DOHH2 (cell line): ENCODE data around the gene SHISA6.

Experiments
- H3F3A ChIP-seq: fragments of 200-600 bp; sonication (generic), shearing (Covaris generic); 2 replicates; pipeline ENCODE4 v1.6.0; 2016; ENCODE audit warnings: antibody characterized with exemption, mild to moderate bottlenecking; ENCODE audit not compliant: control insufficient read depth, insufficient read depth
- H3K27ac ChIP-seq: fragments of 200-600 bp; sonication (generic); 2 replicates; pipeline ENCODE4 v1.5.1; 2014; ENCODE audit warnings: low read depth, mild to moderate bottlenecking, low read length, moderate library complexity
- H3K27me3 ChIP-seq: fragments of 200-600 bp; sonication (generic); 2 replicates; pipeline ENCODE4 v1.6.1; 2014; ENCODE audit warnings: mild to moderate bottlenecking, low read length, mixed read lengths; ENCODE audit not compliant: control insufficient read depth
- H3K36me3 ChIP-seq: fragments of 200-600 bp; sonication (generic); 2 replicates; pipeline ENCODE4 v1.6.1; 2014; ENCODE audit warnings: mild to moderate bottlenecking, low read length, moderate library complexity, mixed read lengths; ENCODE audit not compliant: control insufficient read depth
- H3K4me1 ChIP-seq: fragments of 200-600 bp; sonication (generic); 2 replicates; pipeline ENCODE4 v1.6.1; 2014; ENCODE audit warnings: mild to moderate bottlenecking, low read length, mixed read lengths; ENCODE audit not compliant: control insufficient read depth
- H3K4me2 ChIP-seq: fragments of 200-600 bp; sonication (generic); 2 replicates; pipeline ENCODE4 v1.6.0; 2014; ENCODE audit warnings: mild to moderate bottlenecking, low read length, moderate library complexity
- H3K4me3 ChIP-seq: fragments of 200-600 bp; sonication (generic); 2 replicates; pipeline ENCODE4 v1.5.1; 2014; ENCODE audit warnings: mild to moderate bottlenecking, low read length, mixed read lengths
- H3K79me2 ChIP-seq: fragments of 200-600 bp; sonication (generic); 2 replicates; pipeline ENCODE4 v1.6.1; 2014; ENCODE audit warnings: mild to moderate bottlenecking, low read length, mixed read lengths; ENCODE audit not compliant: control insufficient read depth
- H3K9me2 ChIP-seq: fragments of 200-600 bp; sonication (generic); replicated peaks from 2 replicates; pipeline ENCODE4 v1.6.1; 2014; ENCODE audit warnings: mild to moderate bottlenecking, low read length, mixed read lengths; ENCODE audit not compliant: control insufficient read depth
- H3K9me3 ChIP-seq: fragments of 200-600 bp; sonication (generic); 2 replicates; pipeline ENCODE4 v1.6.1; 2014; ENCODE audit warnings: antibody characterized with exemption, low read length, mixed read lengths; ENCODE audit not compliant: control insufficient read depth, insufficient read depth
- H4K20me1 ChIP-seq: fragments of 200-600 bp; sonication (generic); 2 replicates; pipeline ENCODE4 v1.6.0; 2014; ENCODE audit warnings: low read depth, mild to moderate bottlenecking, antibody characterized with exemption, low read length, moderate library complexity; ENCODE audit not compliant: control insufficient read depth, insufficient read depth
- EZH2phosphoT487 ChIP-seq: fragments of 200-600 bp; sonication (generic); IDR thresholded peaks from 2 replicates; pipeline ENCODE4 v1.6.1; 2017; ENCODE audit warnings: borderline replicate concordance, mild to moderate bottlenecking, antibody characterized with exemption, low read length, moderate library complexity, mixed read lengths
- TF ChIP-seq, protein P1 (sequence below): fragments of 200-600 bp; sonication (generic); IDR thresholded peaks from one replicate; pipeline ENCODE4 v1.5.1; 2014; ENCODE audit warnings: antibody characterized with exemption, mild to moderate bottlenecking, low read depth, low read length; ENCODE audit not compliant: poor library complexity, severe bottlenecking

The SHISA6 gene

GRCh38 chr17:11467639-11468038, 226.6 kb downstream of the SHISA6 start:
- Histone ChIP-seq H3K4me2 (no peak overlapping the region), H3F3A (no peaks in the 10 kb centered on the region), H3K36me3 (no peaks in the 10 kb centered on the region), H3K4me3 (no peak overlapping the region), H3K79me2 (no peaks in the 10 kb centered on the region), H3K9me2 (no peaks in the 10 kb centered on the region), H3K27me3 (no peaks in the 10 kb centered on the region), H3K4me1 (no peaks in the 10 kb centered on the region), H3K27ac (no peak overlapping the region), H3K9me3 (peaks cover 3% of the 10 kb centered on the region; the same call in 1 of the 2 replicates), H4K20me1 (no peaks in the 10 kb centered on the region)
- no peak for TF ChIP-seq EZH2phosphoT487
- TF ChIP-seq, protein P1, sequence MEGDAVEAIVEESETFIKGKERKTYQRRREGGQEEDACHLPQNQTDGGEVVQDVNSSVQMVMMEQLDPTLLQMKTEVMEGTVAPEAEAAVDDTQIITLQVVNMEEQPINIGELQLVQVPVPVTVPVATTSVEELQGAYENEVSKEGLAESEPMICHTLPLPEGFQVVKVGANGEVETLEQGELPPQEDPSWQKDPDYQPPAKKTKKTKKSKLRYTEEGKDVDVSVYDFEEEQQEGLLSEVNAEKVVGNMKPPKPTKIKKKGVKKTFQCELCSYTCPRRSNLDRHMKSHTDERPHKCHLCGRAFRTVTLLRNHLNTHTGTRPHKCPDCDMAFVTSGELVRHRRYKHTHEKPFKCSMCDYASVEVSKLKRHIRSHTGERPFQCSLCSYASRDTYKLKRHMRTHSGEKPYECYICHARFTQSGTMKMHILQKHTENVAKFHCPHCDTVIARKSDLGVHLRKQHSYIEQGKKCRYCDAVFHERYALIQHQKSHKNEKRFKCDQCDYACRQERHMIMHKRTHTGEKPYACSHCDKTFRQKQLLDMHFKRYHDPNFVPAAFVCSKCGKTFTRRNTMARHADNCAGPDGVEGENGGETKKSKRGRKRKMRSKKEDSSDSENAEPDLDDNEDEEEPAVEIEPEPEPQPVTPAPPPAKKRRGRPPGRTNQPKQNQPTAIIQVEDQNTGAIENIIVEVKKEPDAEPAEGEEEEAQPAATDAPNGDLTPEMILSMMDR, result no peak

GRCh38 chr17:11485336-11486100, 244.5 kb downstream of the SHISA6 start:
- TF ChIP-seq EZH2phosphoT487, result no peak
- TF ChIP-seq, protein P1, result no peak
- H3F3A ChIP-seq, result no peaks in the 10 kb centered on the region
- H3K79me2 ChIP-seq, result no peaks in the 10 kb centered on the region
- no peaks in the 10 kb centered on the region for H4K20me1 ChIP-seq
- H3K27ac ChIP-seq, result no peak overlapping the region
- no peak overlapping the region for H3K4me2 ChIP-seq
- H3K9me3 ChIP-seq, result no peaks in the 10 kb centered on the region
- H3K4me3 ChIP-seq, result no peak overlapping the region
- no peaks in the 10 kb centered on the region for H3K36me3 ChIP-seq
- no peaks in the 10 kb centered on the region for H3K4me1 ChIP-seq
- H3K9me2 ChIP-seq, result no peaks in the 10 kb centered on the region
- H3K27me3 ChIP-seq, result no peaks in the 10 kb centered on the region

DNA sequence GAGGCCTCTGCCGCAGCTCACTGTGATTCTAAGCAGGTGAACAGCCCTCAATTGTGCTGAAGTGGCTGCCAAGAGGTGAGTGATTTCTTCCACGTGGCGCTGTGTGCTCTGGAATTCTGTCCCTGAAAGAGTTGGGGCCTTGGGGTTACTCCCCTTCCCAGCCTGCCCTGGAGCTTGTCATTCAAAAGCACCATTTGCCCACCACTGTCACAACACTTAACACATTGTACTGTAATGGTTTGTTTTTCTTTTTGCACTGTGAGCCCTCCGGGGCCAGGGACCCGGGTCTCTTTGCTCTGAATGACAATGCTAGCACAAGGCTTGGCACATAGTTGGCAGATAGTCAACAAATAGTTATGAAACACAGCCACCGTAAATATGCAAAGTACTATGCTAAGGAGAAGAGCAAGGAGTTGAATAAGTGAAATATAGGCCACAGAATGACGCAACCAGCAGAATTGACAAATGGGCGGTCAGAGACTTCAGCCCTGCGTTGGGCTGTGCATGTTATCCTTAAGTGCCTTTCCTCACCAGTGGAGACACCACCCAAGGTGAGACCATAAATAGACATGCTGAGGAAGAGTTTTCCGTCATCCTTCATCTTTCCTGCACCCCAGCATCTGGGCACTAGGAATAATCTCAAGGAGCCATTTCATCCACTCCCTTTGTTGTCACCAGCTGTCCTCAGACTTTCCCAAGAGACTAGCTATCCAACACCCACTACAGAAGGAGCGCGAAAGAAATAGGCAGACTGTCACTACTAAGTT, 245.3 kb downstream of the SHISA6 start:
- no peak overlapping the region for H3K27ac ChIP-seq
- H3K4me2 ChIP-seq, result no peak overlapping the region
- TF ChIP-seq, protein P1, result no peak
- TF ChIP-seq EZH2phosphoT487, result no peak
- no peaks in the 10 kb centered on the region for H3F3A ChIP-seq
- no peak overlapping the region for H3K4me3 ChIP-seq
- no peaks in the 10 kb centered on the region for H3K79me2 ChIP-seq
- no peaks in the 10 kb centered on the region for H3K9me2 ChIP-seq
- no peaks in the 10 kb centered on the region for H4K20me1 ChIP-seq
- H3K27me3 ChIP-seq, result no peaks in the 10 kb centered on the region
- no peaks in the 10 kb centered on the region for H3K9me3 ChIP-seq
- H3K4me1 ChIP-seq, result no peaks in the 10 kb centered on the region
- H3K36me3 ChIP-seq, result no peaks in the 10 kb centered on the region
